GM12892 (cell line): ENCODE results near the gene TFF2.

Experiments used
- POLR2A ChIP-seq: IDR thresholded peaks from 2 replicates; pipeline ENCODE4 v1.6.1; 2011; ENCODE audit warnings: low read depth, low read length, control low read depth
- POLR2AphosphoS5 ChIP-seq: IDR thresholded peaks from 2 replicates; pipeline ENCODE4 v1.6.1; 2011; ENCODE audit warnings: low read depth, low read length, control low read depth

- TF ChIP-seq POLR2AphosphoS5 = no peak
- TF ChIP-seq POLR2A = no peak
These were observed 30.0 kb downstream of the TFF2 start for GRCh38 chr21:42320791-42321190.
